ENCODE results near the gene TJP2.

- TF ChIP-seq CTCF (conservative IDR thresholded peaks at IDR 0.05; ENCODE audit: low read depth, low read length) (no peak), EZH2phosphoT487 (IDR thresholded peaks at IDR 0.05; ENCODE audit: borderline replicate concordance, low read length) (no peak), EZH2 (IDR thresholded peaks at IDR 0.05; ENCODE audit: low read length, unreplicated experiment) (no peak)
Observed at GRCh38 chr9:69319324-69320025, 145.4 kb downstream of the TJP2 start.

All from PC-3 (cell line).